GM12878 (cell line): Measurements from ENCODE around the gene ANP32A. TPM values are rescaled to one million over a fixed set of nuclear protein-coding genes. Genes with fewer than 3 reads are reported as not detected.

ENCODE experiments used
- ATF7 ChIP-seq: fragments of 450-650 bp; IDR thresholded peaks from 2 replicates; pipeline ENCODE4 v1.6.1; 2016; ENCODE audit warnings: low read depth, mild to moderate bottlenecking
- CBFB ChIP-seq: IDR thresholded peaks from 2 replicates; pipeline ENCODE4 v1.6.1; 2016; ENCODE audit warnings: antibody characterized with exemption, low read depth
- CBX3 ChIP-seq: fragments of 200-600 bp; sonication (generic); IDR thresholded peaks from 2 replicates; pipeline ENCODE4 v1.6.1; 2016; ENCODE audit warnings: low read depth, borderline replicate concordance
- CHD2 ChIP-seq: IDR thresholded peaks from 2 replicates; pipeline ENCODE4 v1.6.1; 2011; ENCODE audit warnings: low read depth, low read length, improper control_type of control experiment, borderline replicate concordance
- CREM ChIP-seq: IDR thresholded peaks from 2 replicates; pipeline ENCODE4 v1.6.1; 2014; ENCODE audit warnings: antibody characterized with exemption, low read depth
- FOS ChIP-seq: IDR thresholded peaks from 3 replicates; pipeline ENCODE4 v1.6.1; 2011; ENCODE audit warnings: borderline replicate concordance; ENCODE audit not compliant: insufficient read length; ENCODE audit errors: extremely low read depth
- FOXK2 ChIP-seq: fragments of 450-650 bp; IDR thresholded peaks from 2 replicates; pipeline ENCODE4 v1.6.1; 2017; ENCODE audit warnings: mild to moderate bottlenecking, moderate library complexity
- IKZF2 ChIP-seq, 2 experiments: fragments of 450-650 bp; IDR thresholded peaks; 2 replicates each; pipeline ENCODE4 v1.6.1; 2017; ENCODE audit warnings: mild to moderate bottlenecking in 2 of 2, moderate library complexity in 2 of 2
- KAT2A ChIP-seq: conservative IDR thresholded peaks from 2 replicates; pipeline ENCODE4 v1.6.1; 2011; ENCODE audit warnings: low read depth, low read length; ENCODE audit not compliant: control insufficient read depth
- KDM1A ChIP-seq: fragments of 200-600 bp; sonication (generic); IDR thresholded peaks from 2 replicates; pipeline ENCODE4 v1.6.1; 2016; ENCODE audit warnings: borderline replicate concordance
- MEF2B ChIP-seq: fragments of 450-650 bp; IDR thresholded peaks from 2 replicates; pipeline ENCODE4 v1.6.1; 2018; ENCODE audit warnings: mild to moderate bottlenecking, moderate library complexity; ENCODE audit not compliant: partially characterized antibody, poor library complexity, severe bottlenecking
- NR2C2 ChIP-seq: IDR thresholded peaks from 2 replicates; pipeline ENCODE4 v1.6.1; 2011; ENCODE audit warnings: borderline replicate concordance, low read depth; ENCODE audit not compliant: control insufficient read depth, insufficient read length
- RB1 ChIP-seq: fragments of 450-650 bp; formaldehyde crosslinking; IDR thresholded peaks from 2 replicates; pipeline ENCODE4 v1.6.1; 2017; ENCODE audit warnings: mild to moderate bottlenecking, borderline replicate concordance
- RUNX3 ChIP-seq: IDR thresholded peaks from 2 replicates; pipeline ENCODE4 v1.6.1; 2012; ENCODE audit warnings: low read length, inconsistent platforms
- SMARCA5 ChIP-seq: fragments of 450-650 bp; IDR thresholded peaks from 2 replicates; pipeline ENCODE4 v1.6.1; 2017; ENCODE audit warnings: mild to moderate bottlenecking
- TAF1 ChIP-seq: IDR thresholded peaks from 2 replicates; pipeline ENCODE4 v1.6.1; 2011; ENCODE audit warnings: mild to moderate bottlenecking, low read depth, low read length, borderline replicate concordance
- TARDBP ChIP-seq: IDR thresholded peaks from 2 replicates; pipeline ENCODE4 v1.6.1; 2016; ENCODE audit warnings: borderline replicate concordance
- TCF3 ChIP-seq: IDR thresholded peaks from 2 replicates; pipeline ENCODE4 v1.6.1; 2012; ENCODE audit warnings: low read depth, mild to moderate bottlenecking, low read length, borderline replicate concordance; ENCODE audit not compliant: insufficient read depth
- ZNF207 ChIP-seq: fragments of 450-650 bp; IDR thresholded peaks from 2 replicates; pipeline ENCODE4 v1.6.1; 2014; ENCODE audit warnings: antibody characterized with exemption, mild to moderate bottlenecking, borderline replicate concordance
- ZZZ3 ChIP-seq: IDR thresholded peaks from 2 replicates; pipeline ENCODE4 v1.6.1; 2011; ENCODE audit warnings: low read depth; ENCODE audit not compliant: control insufficient read depth, insufficient read length
- polyA plus RNA-seq, 11 experiments: library from polyadenylated mRNA; depleted of rRNA in 4 of 11; unstranded in 6 of 11; stranded (reverse) in 5 of 11; fragments of >200 nt; fragmentation: Nextera tagmentation in 4 of 11; fragmentation: Illumina TruSeq in 1 of 11; extraction: Ambion mirVana in 4 of 11; extraction: Trizol in 1 of 11; gene quantifications; 1 replicate in 1 of 11; 2 replicates in 10 of 11; pipeline versions ENCODE4 v1.2.1 to v1.2.3, GENCODE V29; 2011 to 2016; ENCODE audit warnings: inconsistent platforms in 2 of 11, missing spikeins in 2 of 11, low read depth in 1 of 11
- total RNA-seq, 4 experiments: library from RNA; depleted of rRNA in 3 of 4; stranded (reverse); fragments of >200 nt in 3 of 4; fragmentation: Illumina TruSeq in 1 of 4; extraction: Trizol in 1 of 4; gene quantifications; 2 replicates each; pipeline versions ENCODE4 v1.2.1 to v1.2.3, GENCODE V29; 2013 to 2021
- TF ChIP-seq, protein P1 (sequence below), 3 experiments: IDR thresholded peaks in 2 of 3; conservative IDR thresholded peaks in 1 of 3; 2 replicates each; pipeline ENCODE4 v1.5.1; 2011; ENCODE audit warnings: low read depth in 3 of 3, low read length in 3 of 3, mild to moderate bottlenecking in 3 of 3, control low read depth in 2 of 3, moderate library complexity in 2 of 3, inconsistent platforms in 1 of 3, mixed read lengths in 1 of 3; ENCODE audit not compliant: control insufficient read depth in 2 of 3, insufficient read depth in 1 of 3; ENCODE audit errors: extremely low read depth in 1 of 3
- TF ChIP-seq, protein P2 (sequence below): fragments of 450-650 bp; formaldehyde crosslinking; IDR thresholded peaks from 2 replicates; pipeline ENCODE4 v1.5.0; 2022; ENCODE audit warnings: mild to moderate bottlenecking, missing genetic modification characterization
- TF ChIP-seq, protein P3 (sequence below): IDR thresholded peaks from 2 replicates; pipeline ENCODE4 v1.6.1; 2011; ENCODE audit warnings: low read depth, low read length, improper control_type of control experiment, borderline replicate concordance

ANP32A gene
- total and polyA plus RNA-seq, 10 of the 15 experiments (the other 5 are each of a cell fraction or from before 2014, with no cell fraction given): 29.6 to 666 (median 234) TPM

DNA sequence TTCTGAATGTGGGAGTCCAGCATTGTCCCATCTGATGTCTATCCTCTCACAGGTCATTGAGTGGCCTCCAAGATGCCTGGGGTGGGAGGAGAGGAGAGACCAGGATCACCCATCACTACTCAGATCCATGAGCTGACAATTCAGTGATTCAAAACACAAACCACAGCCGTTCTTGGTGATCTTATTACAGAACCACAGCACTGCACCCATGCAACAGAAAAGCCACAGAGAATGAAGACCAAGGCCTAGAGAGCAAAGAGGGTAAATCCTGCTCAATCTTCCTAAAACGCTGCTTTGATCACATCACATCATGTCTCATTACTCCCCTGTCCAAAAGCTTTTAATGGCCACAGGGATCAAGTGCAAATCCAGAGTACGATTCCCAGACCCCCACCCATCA, 23.5 kb downstream of the ANP32A start (continued):
- TF ChIP-seq KAT2A (no peak), TAF1 (0 out of 2 replicates have a peak, but pooled peaks have one; percentile 30), CREM (peak; percentile 61; the same call in 1 of the 2 replicates), FOXK2 (no peak), RB1 (no peak), RUNX3 (peak; percentile 98), CHD2 (no peak), MEF2B (no peak), IKZF2 (IDR thresholded peaks at IDR 0.05) (peak; percentile 65 to 79; a peak in 3 of 4 replicates), TARDBP (no peak), ZZZ3 (no peak), SMARCA5 (no peak), FOS (no peak), KDM1A (no peak), CBX3 (no peak), ZNF207 (no peak), TCF3 (no peak), ATF7 (no peak), CBFB (peak; percentile 95), NR2C2 (no peak)
- TF ChIP-seq, protein P1, sequence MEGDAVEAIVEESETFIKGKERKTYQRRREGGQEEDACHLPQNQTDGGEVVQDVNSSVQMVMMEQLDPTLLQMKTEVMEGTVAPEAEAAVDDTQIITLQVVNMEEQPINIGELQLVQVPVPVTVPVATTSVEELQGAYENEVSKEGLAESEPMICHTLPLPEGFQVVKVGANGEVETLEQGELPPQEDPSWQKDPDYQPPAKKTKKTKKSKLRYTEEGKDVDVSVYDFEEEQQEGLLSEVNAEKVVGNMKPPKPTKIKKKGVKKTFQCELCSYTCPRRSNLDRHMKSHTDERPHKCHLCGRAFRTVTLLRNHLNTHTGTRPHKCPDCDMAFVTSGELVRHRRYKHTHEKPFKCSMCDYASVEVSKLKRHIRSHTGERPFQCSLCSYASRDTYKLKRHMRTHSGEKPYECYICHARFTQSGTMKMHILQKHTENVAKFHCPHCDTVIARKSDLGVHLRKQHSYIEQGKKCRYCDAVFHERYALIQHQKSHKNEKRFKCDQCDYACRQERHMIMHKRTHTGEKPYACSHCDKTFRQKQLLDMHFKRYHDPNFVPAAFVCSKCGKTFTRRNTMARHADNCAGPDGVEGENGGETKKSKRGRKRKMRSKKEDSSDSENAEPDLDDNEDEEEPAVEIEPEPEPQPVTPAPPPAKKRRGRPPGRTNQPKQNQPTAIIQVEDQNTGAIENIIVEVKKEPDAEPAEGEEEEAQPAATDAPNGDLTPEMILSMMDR (IDR thresholded peaks at IDR 0.05 in 2 of 3, conservative IDR thresholded peaks at IDR 0.05 in 1 of 3; ENCODE audit: control insufficient read depth in 2 of 3, extremely low read depth in 1 of 3, insufficient read depth in 1 of 3, low read depth in 3 of 3, low read length in 3 of 3): no peak
- TF ChIP-seq, protein P2, sequence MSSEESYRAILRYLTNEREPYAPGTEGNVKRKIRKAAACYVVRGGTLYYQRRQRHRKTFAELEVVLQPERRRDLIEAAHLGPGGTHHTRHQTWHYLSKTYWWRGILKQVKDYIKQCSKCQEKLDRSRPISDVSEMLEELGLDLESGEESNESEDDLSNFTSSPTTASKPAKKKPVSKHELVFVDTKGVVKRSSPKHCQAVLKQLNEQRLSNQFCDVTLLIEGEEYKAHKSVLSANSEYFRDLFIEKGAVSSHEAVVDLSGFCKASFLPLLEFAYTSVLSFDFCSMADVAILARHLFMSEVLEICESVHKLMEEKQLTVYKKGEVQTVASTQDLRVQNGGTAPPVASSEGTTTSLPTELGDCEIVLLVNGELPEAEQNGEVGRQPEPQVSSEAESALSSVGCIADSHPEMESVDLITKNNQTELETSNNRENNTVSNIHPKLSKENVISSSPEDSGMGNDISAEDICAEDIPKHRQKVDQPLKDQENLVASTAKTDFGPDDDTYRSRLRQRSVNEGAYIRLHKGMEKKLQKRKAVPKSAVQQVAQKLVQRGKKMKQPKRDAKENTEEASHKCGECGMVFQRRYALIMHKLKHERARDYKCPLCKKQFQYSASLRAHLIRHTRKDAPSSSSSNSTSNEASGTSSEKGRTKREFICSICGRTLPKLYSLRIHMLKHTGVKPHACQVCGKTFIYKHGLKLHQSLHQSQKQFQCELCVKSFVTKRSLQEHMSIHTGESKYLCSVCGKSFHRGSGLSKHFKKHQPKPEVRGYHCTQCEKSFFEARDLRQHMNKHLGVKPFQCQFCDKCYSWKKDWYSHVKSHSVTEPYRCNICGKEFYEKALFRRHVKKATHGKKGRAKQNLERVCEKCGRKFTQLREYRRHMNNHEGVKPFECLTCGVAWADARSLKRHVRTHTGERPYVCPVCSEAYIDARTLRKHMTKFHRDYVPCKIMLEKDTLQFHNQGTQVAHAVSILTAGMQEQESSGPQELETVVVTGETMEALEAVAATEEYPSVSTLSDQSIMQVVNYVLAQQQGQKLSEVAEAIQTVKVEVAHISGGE: no peak
- TF ChIP-seq, protein P3, sequence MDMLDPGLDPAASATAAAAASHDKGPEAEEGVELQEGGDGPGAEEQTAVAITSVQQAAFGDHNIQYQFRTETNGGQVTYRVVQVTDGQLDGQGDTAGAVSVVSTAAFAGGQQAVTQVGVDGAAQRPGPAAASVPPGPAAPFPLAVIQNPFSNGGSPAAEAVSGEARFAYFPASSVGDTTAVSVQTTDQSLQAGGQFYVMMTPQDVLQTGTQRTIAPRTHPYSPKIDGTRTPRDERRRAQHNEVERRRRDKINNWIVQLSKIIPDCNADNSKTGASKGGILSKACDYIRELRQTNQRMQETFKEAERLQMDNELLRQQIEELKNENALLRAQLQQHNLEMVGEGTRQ: no peak
